Progenitor cell of endocrine pancreas (in vitro differentiated cells): Measurements from ENCODE around the gene FBXW5. TPM values are rescaled to one million over a fixed set of nuclear protein-coding genes. Genes with fewer than 3 reads are reported as not detected.
A peak's percentile ranks its signal among the peaks of the same experiment; 100 is the strongest.

Experiments used
- DNase-seq: peaks from one replicate; pipeline ENCODE4 v3.0.0; 2021; ENCODE audit warnings: low spot score; ENCODE audit not compliant: unreplicated experiment
- H3K27ac Mint-ChIP-seq: 2 replicates; pipeline ENCODE4 v1.8.0; 2021; ENCODE audit warnings: mild to moderate bottlenecking, moderate library complexity, mixed read lengths
- H3K27me3 Mint-ChIP-seq: 2 replicates; pipeline ENCODE4 v1.8.0; 2021; ENCODE audit warnings: mixed read lengths
- H3K36me3 Mint-ChIP-seq: 2 replicates; pipeline ENCODE4 v1.8.0; 2022; ENCODE audit warnings: mixed read lengths; ENCODE audit not compliant: insufficient read depth
- H3K4me1 Mint-ChIP-seq: 2 replicates; pipeline ENCODE4 v1.8.0; 2021; ENCODE audit warnings: low read depth, mixed read lengths
- H3K4me3 Mint-ChIP-seq: 2 replicates; pipeline ENCODE4 v1.8.0; 2021; ENCODE audit warnings: low read depth, mild to moderate bottlenecking, moderate library complexity, mixed read lengths
- H3K9me3 Mint-ChIP-seq: 2 replicates; pipeline ENCODE4 v1.8.0; 2021; ENCODE audit warnings: low read depth, mixed read lengths
- CTCF ChIP-seq: fragments of 200-600 bp; sonication (generic); IDR thresholded peaks from one replicate; pipeline ENCODE4 v1.5.0; 2021; ENCODE audit warnings: antibody characterized with exemption, mild to moderate bottlenecking; ENCODE audit not compliant: unreplicated experiment
- total RNA-seq: library from RNA; stranded (reverse); gene quantifications from 2 replicates; pipeline ENCODE4 v1.2.1, GENCODE V29; 2021

FBXW5 gene
- total RNA-seq, 1 donor from 2014 or later: 77.3 TPM

GRCh38 chr9:136907011-136907914, 37.3 kb downstream of the FBXW5 start:
- no peak overlapping the region for H3K4me3 Mint-ChIP-seq
- no peaks in the 10 kb centered on the region for H3K27me3 Mint-ChIP-seq
- TF ChIP-seq CTCF: no peak
- H3K36me3 Mint-ChIP-seq: peaks cover 13% of the 10 kb centered on the region
- H3K27ac Mint-ChIP-seq: no peak overlapping the region
- no peaks in the 10 kb centered on the region for H3K4me1 Mint-ChIP-seq
- no peaks in the 10 kb centered on the region for H3K9me3 Mint-ChIP-seq
- no peak for DNase-seq

GRCh38 chr9:136906266-136906665, 38.3 kb downstream of the FBXW5 start:
- DNase-seq: no peak
- Mint-ChIP-seq H3K27me3 (no peaks in the 10 kb centered on the region), H3K9me3 (no peaks in the 10 kb centered on the region), H3K4me3 (no peak overlapping the region), H3K4me1 (no peaks in the 10 kb centered on the region), H3K27ac (no peak overlapping the region), H3K36me3 (peaks cover 14% of the 10 kb centered on the region)
- TF ChIP-seq CTCF: no peak

- peaks cover 20% of the 10 kb centered on the region for H3K36me3 Mint-ChIP-seq
- H3K27ac Mint-ChIP-seq: no peak overlapping the region
- H3K4me1 Mint-ChIP-seq: no peaks in the 10 kb centered on the region
- DNase-seq: no peak
- H3K27me3 Mint-ChIP-seq: no peaks in the 10 kb centered on the region
- H3K4me3 Mint-ChIP-seq: no peak overlapping the region
- no peaks in the 10 kb centered on the region for H3K9me3 Mint-ChIP-seq
- TF ChIP-seq CTCF: no peak
These were observed 41.4 kb downstream of the FBXW5 start for GRCh38 chr9:136903041-136903554.

- DNase-seq: no peak
- Mint-ChIP-seq H3K36me3 (peaks cover 20% of the 10 kb centered on the region), H3K9me3 (no peaks in the 10 kb centered on the region), H3K4me3 (no peak overlapping the region), H3K27me3 (no peaks in the 10 kb centered on the region), H3K4me1 (no peaks in the 10 kb centered on the region), H3K27ac (no peak overlapping the region)
- TF ChIP-seq CTCF: no peak
These were observed 42.2 kb downstream of the FBXW5 start for GRCh38 chr9:136902259-136902821.

- no peaks in the 10 kb centered on the region for H3K9me3 Mint-ChIP-seq
- peak overlapping the region; percentile 74 for H3K27ac Mint-ChIP-seq
- no peak overlapping the region for H3K4me3 Mint-ChIP-seq
- no peaks in the 10 kb centered on the region for H3K4me1 Mint-ChIP-seq
- no peak for DNase-seq
- no peaks in the 10 kb centered on the region for H3K27me3 Mint-ChIP-seq
- H3K36me3 Mint-ChIP-seq: peaks cover 20% of the 10 kb centered on the region
- TF ChIP-seq CTCF: no peak
These were observed 42.9 kb downstream of the FBXW5 start for GRCh38 chr9:136901516-136902258.
